B cell (primary cell): ENCODE data around the gene NOXA1. TPM values are rescaled to one million over a fixed set of nuclear protein-coding genes. Genes with fewer than 3 reads are reported as not detected.

ENCODE experiments used
- ATAC-seq: fragments of 200-7000 bp; cut with Tn5 transposase; one replicate; pipeline ENCODE4 v1.10.0; 2021; ENCODE audit warnings: low read depth, mild to moderate bottlenecking, moderate number of reproducible peaks, moderate library complexity
- CTCF ChIA-PET: fragments of 350-600 bp; sonication (Branson Sonifier 250); formaldehyde crosslinking; loops from one replicate; lab custom pipeline; 2021; ENCODE audit warnings: antibody characterized with exemption, inconsistent platforms; lab: Charles Lee
- POLR2A ChIA-PET: fragments of 350-600 bp; sonication (Branson Sonifier 250); formaldehyde crosslinking; loops from one replicate; lab custom pipeline; 2021; ENCODE audit warnings: antibody characterized with exemption; lab: Charles Lee
- DNase-seq: peaks from one replicate; pipeline ENCODE4 v3.0.0; 2013
- H2AFZ ChIP-seq: 2 replicates; pipeline ENCODE4 v1.6.1; 2012; ENCODE audit warnings: mild to moderate bottlenecking, low read depth, low read length; ENCODE audit not compliant: insufficient read depth, poor library complexity, severe bottlenecking
- H3K27ac ChIP-seq, 2 donors: 1 replicate in 1 of 2; 2 replicates in 1 of 2; pipeline ENCODE4 v1.5.1; 2012 to 2013; ENCODE audit warnings: low read length in 2 of 2, mild to moderate bottlenecking in 2 of 2, moderate library complexity in 1 of 2
- H3K27me3 ChIP-seq, 4 experiments: fragments of 200-600 bp in 1 of 4; sonication (generic) in 1 of 4; replicated peaks in 1 of 4; 1 replicate in 2 of 4; 2 replicates in 2 of 4; pipeline versions ENCODE4 v1.6.1 to v1.7.0; 2013 to 2016; ENCODE audit warnings: low read length in 3 of 4, mild to moderate bottlenecking in 2 of 4, mixed read lengths in 1 of 4, moderate library complexity in 1 of 4; ENCODE audit not compliant: insufficient read depth in 4 of 4, control insufficient read depth in 3 of 4; ENCODE audit errors: control extremely low read depth in 1 of 4
- H3K36me3 ChIP-seq, 2 experiments: replicated peaks in 1 of 2; 1 replicate in 1 of 2; 2 replicates in 1 of 2; pipeline versions ENCODE4 v1.6.1 to v1.7.1; 2013; ENCODE audit warnings: low read length in 1 of 2; ENCODE audit not compliant: insufficient read depth in 2 of 2, control insufficient read depth in 1 of 2; ENCODE audit errors: control extremely low read depth in 1 of 2, extremely low read depth in 1 of 2
- H3K4me1 ChIP-seq, 2 donors: fragments of 200-600 bp in 1 of 2; sonication (generic) in 1 of 2; 1 replicate in 1 of 2; 2 replicates in 1 of 2; pipeline versions ENCODE4 v1.5.1 to v1.6.1; 2013 to 2017; ENCODE audit warnings: low read length in 2 of 2; ENCODE audit not compliant: control insufficient read depth in 2 of 2, insufficient read depth in 2 of 2
- H3K4me2 ChIP-seq: replicated peaks from 2 replicates; pipeline ENCODE3; 2012; ENCODE audit warnings: mild to moderate bottlenecking, low read depth, low read length; ENCODE audit not compliant: poor library complexity, severe bottlenecking
- H3K4me3 ChIP-seq, 5 experiments: fragments of 200-600 bp in 1 of 5; sonication (generic) in 1 of 5; 1 replicate in 3 of 5; 2 replicates in 2 of 5; pipeline versions ENCODE4 v1.5.1 to v1.7.0; 2011 to 2016; ENCODE audit warnings: low read length in 4 of 5, mild to moderate bottlenecking in 4 of 5, low read depth in 2 of 5, control low read depth in 1 of 5, moderate library complexity in 1 of 5; ENCODE audit not compliant: insufficient read depth in 1 of 5; ENCODE audit errors: control extremely low read depth in 1 of 5, extremely low read depth in 1 of 5
- H3K79me2 ChIP-seq: fragments of 200-600 bp; sonication (generic); one replicate; pipeline ENCODE4 v1.6.0; 2016; ENCODE audit warnings: low read length; ENCODE audit not compliant: control insufficient read depth, insufficient read depth
- H3K9ac ChIP-seq: fragments of 200-600 bp; sonication (generic); 2 replicates; pipeline ENCODE4 v1.6.1; 2017; ENCODE audit warnings: mild to moderate bottlenecking, low read length, moderate library complexity
- H3K9me3 ChIP-seq, 3 donors: one replicate each; pipeline versions ENCODE4 v1.6.1 to v1.7.1; 2013; ENCODE audit warnings: low read length in 2 of 3; ENCODE audit not compliant: control insufficient read depth in 2 of 3, insufficient read depth in 1 of 3; ENCODE audit errors: control extremely low read depth in 1 of 3
- H4K20me1 ChIP-seq: 2 replicates; pipeline ENCODE4 v1.6.0; 2012; ENCODE audit warnings: mild to moderate bottlenecking, low read length; ENCODE audit not compliant: insufficient read depth, control insufficient read depth, poor library complexity, severe bottlenecking
- H3K27ac Mint-ChIP-seq: one replicate; pipeline ENCODE4 v1.8.0; 2021; ENCODE audit warnings: mixed read lengths
- H3K27me3 Mint-ChIP-seq: one replicate; pipeline ENCODE4 v1.8.0; 2021; ENCODE audit warnings: mixed read lengths
- H3K4me1 Mint-ChIP-seq: one replicate; pipeline ENCODE4 v1.8.0; 2021; ENCODE audit warnings: mixed read lengths
- H3K4me3 Mint-ChIP-seq: one replicate; pipeline ENCODE4 v1.8.0; 2021; ENCODE audit warnings: mixed read lengths
- H3K9me3 Mint-ChIP-seq: one replicate; pipeline ENCODE4 v1.8.0; 2022; ENCODE audit warnings: mixed read lengths; ENCODE audit not compliant: insufficient read depth
- CTCF ChIP-seq: fragments of 200-600 bp; IDR thresholded peaks from one replicate; pipeline ENCODE4 v1.8.0; 2022; ENCODE audit warnings: antibody characterized with exemption, mild to moderate bottlenecking
- EZH2 ChIP-seq: IDR thresholded peaks from 2 replicates; pipeline ENCODE4 v1.6.1; 2012; ENCODE audit warnings: borderline replicate concordance, low read depth, mild to moderate bottlenecking, moderate library complexity, low read length; ENCODE audit not compliant: insufficient read depth, poor library complexity, severe bottlenecking
- WGBS: methylation state at CpG from one replicate; pipeline ENCODE4 v1.1.5; 2013; ENCODE audit warnings: missing lambda C conversion rate; ENCODE audit not compliant: insufficient coverage; 5-methylcytosine and 5-hydroxymethylcytosine counted together
- intact Hi-C: fragments of 100-400 bp; cut with micrococcal nuclease; formaldehyde crosslinking; loops from one replicate; pipeline ENCODE4 v1.10.0; 2022
- polyA plus RNA-seq: library from polyadenylated mRNA; depleted of rRNA; stranded (reverse); fragments of >200 nt; gene quantifications from 2 replicates; pipeline ENCODE4 v1.2.3, GENCODE V29; 2012
- total RNA-seq, 2 donors: library from RNA; stranded (reverse); fragments of 120-200 nt in 1 of 2; gene quantifications; 1 replicate in 1 of 2; 2 replicates in 1 of 2; pipeline versions ENCODE4 v1.2.3 to v1.2.4, GENCODE V29; 2013 to 2022

NOXA1 gene
- total and polyA plus RNA-seq, 2 donors (not counting 1 experiment from before 2014, with no cell fraction given) = 5.7 to 7.7 TPM

DNA sequence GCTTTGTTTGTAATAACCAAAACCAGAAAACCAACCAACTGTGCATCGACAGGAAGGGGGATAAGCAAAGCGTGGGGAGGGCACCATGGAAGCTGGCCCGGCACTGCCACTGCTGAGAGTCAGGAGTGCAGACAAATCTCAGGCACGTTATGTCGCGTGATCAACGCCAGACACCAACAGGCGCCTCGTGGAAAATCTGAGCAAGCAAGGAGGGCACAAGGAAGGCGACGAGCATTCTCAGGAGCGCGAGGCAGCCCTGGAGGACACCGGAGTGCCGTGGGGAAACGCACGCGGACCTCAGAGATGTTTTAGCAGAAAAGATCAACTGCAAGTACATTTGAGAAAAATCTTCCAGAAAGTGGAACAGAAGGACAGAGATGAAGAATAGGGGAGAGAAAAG, 51.1 kb downstream of the NOXA1 start:
- ChIA-PET CTCF (no interaction called here), POLR2A (no interaction called here)
- WGBS = 94% methylated on average over 18 of the region's 18 CpGs
- H3K4me3 ChIP-seq = no peak overlapping the region
- no peak overlapping the region for H2AFZ ChIP-seq
- H3K4me1 ChIP-seq = peaks cover 0 to 4% of the 10 kb centered on the region in 2 donors
- H3K9ac ChIP-seq = no peak overlapping the region
- ATAC-seq = no peak
- TF ChIP-seq CTCF (no peak), EZH2 (no peak)
- Mint-ChIP-seq H3K27me3 (no peaks in the 10 kb centered on the region), H3K4me3 (no peak overlapping the region), H3K4me1 (peaks cover 3% of the 10 kb centered on the region), H3K27ac (no peak overlapping the region), H3K9me3 (peaks cover 18% of the 10 kb centered on the region)
- no peak overlapping the region for H3K27ac ChIP-seq
- intact Hi-C loops = no loop called here
- no peak for DNase-seq
- no peaks in the 10 kb centered on the region for H3K36me3 ChIP-seq
- no peaks in the 10 kb centered on the region for H3K79me2 ChIP-seq
- no peak overlapping the region for H3K4me2 ChIP-seq
- no peaks in the 10 kb centered on the region for H4K20me1 ChIP-seq
- H3K27me3 ChIP-seq = no peaks in the 10 kb centered on the region
- H3K9me3 ChIP-seq = peaks cover 1 to 25% (median 13%) of the 10 kb centered on the region in 3 donors

DNA sequence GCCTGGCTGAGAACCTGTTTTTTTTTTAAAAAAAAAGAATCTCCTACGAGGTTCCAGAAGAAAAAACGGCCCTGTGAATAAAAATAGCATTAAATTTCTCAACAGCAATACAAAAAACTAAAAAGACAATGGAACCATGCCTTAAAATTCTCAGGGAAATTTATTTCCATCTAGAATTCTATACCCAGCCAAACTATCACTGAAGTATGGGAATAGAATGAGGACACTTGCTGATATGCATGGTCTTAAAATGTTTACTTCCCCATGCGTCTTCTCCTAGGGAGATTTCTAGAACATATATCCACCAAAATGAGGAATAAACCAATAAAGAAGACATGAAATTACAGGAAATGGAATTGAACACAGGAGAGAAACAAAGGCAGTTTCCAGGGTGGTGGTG, 52.5 kb downstream of the NOXA1 start:
- no peak for ATAC-seq
- H3K27me3 ChIP-seq = no peaks in the 10 kb centered on the region
- H3K27me3 Mint-ChIP-seq = no peaks in the 10 kb centered on the region
- ChIA-PET CTCF (no interaction called here), POLR2A (no interaction called here)
- intact Hi-C loops = no loop called here
- H3K9me3 Mint-ChIP-seq = peaks cover 18% of the 10 kb centered on the region
- no peak overlapping the region for H3K9ac ChIP-seq
- no peaks in the 10 kb centered on the region for H3K36me3 ChIP-seq
- no peak overlapping the region for H3K27ac Mint-ChIP-seq
- H3K9me3 ChIP-seq = peaks cover 1 to 25% (median 13%) of the 10 kb centered on the region in 3 donors
- no peak overlapping the region for H2AFZ ChIP-seq
- no CpG with 5 or more reads among the region's 3 CpGs for WGBS
- H3K4me1 ChIP-seq = peaks cover 0 to 3% of the 10 kb centered on the region in 2 donors
- no peak overlapping the region for H3K27ac ChIP-seq
- no peak overlapping the region for H3K4me2 ChIP-seq
- H3K4me1 Mint-ChIP-seq = peaks cover 1% of the 10 kb centered on the region
- H4K20me1 ChIP-seq = no peaks in the 10 kb centered on the region
- DNase-seq = no peak
- H3K79me2 ChIP-seq = no peaks in the 10 kb centered on the region
- no peak overlapping the region for H3K4me3 ChIP-seq
- TF ChIP-seq CTCF (no peak), EZH2 (no peak)
- no peak overlapping the region for H3K4me3 Mint-ChIP-seq
